Measurements from ENCODE around the gene OXT. TPM values are rescaled to one million over a fixed set of nuclear protein-coding genes. Genes with fewer than 3 reads are reported as not detected.
A peak's percentile ranks its signal among the peaks of the same experiment; 100 is the strongest.

Gene OXT
- total and polyA plus RNA-seq, 2 of the 13 experiments (the other 11 are each of a cell fraction or from before 2014, with no cell fraction given): not detected

GRCh38 chr20:3103369-3104032, 32.1 kb downstream of the OXT start (continued):
- peak; percentile 50; the same call in 1 of the 2 replicates for TF ChIP-seq HMGXB3 (CRISPR knock-in tag; IDR thresholded peaks at IDR 0.05; ENCODE audit: borderline replicate concordance)
- peak; percentile 65; the same call in 1 of the 2 replicates for TF ChIP-seq PITX1 (CRISPR knock-in tag; IDR thresholded peaks at IDR 0.05)
- peak; percentile 89 for TF ChIP-seq PPARG (CRISPR knock-in tag; conservative IDR thresholded peaks at IDR 0.05)
- TF ChIP-seq NR2F2 (IDR thresholded peaks at IDR 0.05; ENCODE audit: borderline replicate concordance, low read depth): peak; percentile 75; the same call in 1 of the 2 replicates
- TF ChIP-seq RARG (CRISPR knock-in tag; IDR thresholded peaks at IDR 0.05; ENCODE audit: low read depth): no peak
- TF ChIP-seq ZNF44 (CRISPR knock-in tag; IDR thresholded peaks at IDR 0.05): peak; percentile 70; the same call in 1 of the 2 replicates
- no peak for TF ChIP-seq CREB3 (CRISPR knock-in tag; IDR thresholded peaks at IDR 0.05)
- TF ChIP-seq ZFP37 (CRISPR knock-in tag; IDR thresholded peaks at IDR 0.05; ENCODE audit: borderline replicate concordance): peak; percentile 79; the same call in 1 of the 2 replicates
- peak; percentile 82 for TF ChIP-seq BCL6 (CRISPR knock-in tag; IDR thresholded peaks at IDR 0.05)
- peak; percentile 84 for TF ChIP-seq ZKSCAN8 (CRISPR knock-in tag; IDR thresholded peaks at IDR 0.05; ENCODE audit: borderline replicate concordance)
- no peak for TF ChIP-seq TAF15 (IDR thresholded peaks at IDR 0.05; ENCODE audit: low read depth, low read length, poor library complexity, severe bottlenecking)
- TF ChIP-seq SRSF4 (IDR thresholded peaks at IDR 0.05; ENCODE audit: low read depth, low read length, poor library complexity, severe bottlenecking): no peak
- no peak for TF ChIP-seq GTF2F1 (IDR thresholded peaks at IDR 0.05; ENCODE audit: low read length)
- peak; percentile 35; the same call in 1 of the 2 replicates for TF ChIP-seq ARNTL (CRISPR knock-in tag; IDR thresholded peaks at IDR 0.05)
- peak; percentile 16 for TF ChIP-seq XRCC5 (optimal IDR thresholded peaks at IDR 0.05; ENCODE audit: low read length)
- TF ChIP-seq ZC3H4 (CRISPR knock-in tag; IDR thresholded peaks at IDR 0.05; ENCODE audit: borderline replicate concordance): no peak
- TF ChIP-seq ZNF501 (CRISPR knock-in tag; IDR thresholded peaks at IDR 0.05): 0 out of 2 replicates have a peak, but pooled peaks have one; percentile 9
- TF ChIP-seq CREM (IDR thresholded peaks at IDR 0.05): peak; percentile 75
- no peak for TF ChIP-seq CREM (CRISPR knock-in tag; IDR thresholded peaks at IDR 0.05)
- TF ChIP-seq FOXJ3 (CRISPR knock-in tag; IDR thresholded peaks at IDR 0.05; ENCODE audit: borderline replicate concordance): peak; percentile 86
- TF ChIP-seq ZNF619 (CRISPR knock-in tag; IDR thresholded peaks at IDR 0.05): no peak
- TF ChIP-seq HHEX (CRISPR knock-in tag; IDR thresholded peaks at IDR 0.05): no peak
- TF ChIP-seq MZF1 (CRISPR knock-in tag; IDR thresholded peaks at IDR 0.05; ENCODE audit: borderline replicate concordance): no peak
- no peak for TF ChIP-seq ZNF513 (CRISPR knock-in tag; conservative IDR thresholded peaks at IDR 0.05)
- TF ChIP-seq ZNF776 (CRISPR knock-in tag; IDR thresholded peaks at IDR 0.05): no peak
